A673 (cell line): ENCODE results near the gene MGLL. TPM values are rescaled to one million over a fixed set of nuclear protein-coding genes. Genes with fewer than 3 reads are reported as not detected.

Experiments
- BruUV-seq: library from RNA; stranded (reverse); fragments of 400-500 nt; replicated peaks from 2 replicates; lab custom pipeline; 2021; lab: Mats Ljungman, UMichigan
- CTCF ChIA-PET: fragments of 300-600 bp; sonication (Branson Sonifier 250); formaldehyde crosslinking; loops from one replicate; lab custom pipeline; 2022; ENCODE audit warnings: antibody characterized with exemption; lab: Charles Lee
- POLR2A ChIA-PET: fragments of 300-600 bp; sonication (Branson Sonifier 250); formaldehyde crosslinking; loops from one replicate; lab custom pipeline; 2022; ENCODE audit warnings: antibody characterized with exemption; ENCODE audit not compliant: low non-redundant PET; lab: Charles Lee
- DNase-seq: peaks from one replicate; pipeline ENCODE4 v3.0.0-alpha.2; 2015; ENCODE audit warnings: low spot score
- H3K27ac ChIP-seq: fragments of 200-600 bp; sonication (generic); 2 replicates; pipeline ENCODE4 v1.5.1; 2016; ENCODE audit warnings: mixed run types, low read depth, mild to moderate bottlenecking, mixed read lengths, antibody characterized with exemption, low read length; ENCODE audit not compliant: poor library complexity, severe bottlenecking
- H3K27me3 ChIP-seq: fragments of 200-600 bp; sonication (generic); replicated peaks from 2 replicates; pipeline ENCODE4 v1.6.1; 2017; ENCODE audit warnings: mixed run types, low read depth, mild to moderate bottlenecking, mixed read lengths, antibody characterized with exemption, low read length; ENCODE audit not compliant: insufficient read depth, poor library complexity
- H3K36me3 ChIP-seq: fragments of 200-600 bp; sonication (generic); 2 replicates; pipeline ENCODE4 v1.6.1; 2016; ENCODE audit warnings: mixed run types, mild to moderate bottlenecking, mixed read lengths, antibody characterized with exemption, low read length; ENCODE audit not compliant: insufficient read depth, poor library complexity, severe bottlenecking
- H3K4me1 ChIP-seq: fragments of 200-600 bp; sonication (generic); 2 replicates; pipeline ENCODE4 v1.6.1; 2017; ENCODE audit warnings: mixed run types, mild to moderate bottlenecking, mixed read lengths, antibody characterized with exemption, low read length; ENCODE audit not compliant: insufficient read depth, poor library complexity, severe bottlenecking
- H3K4me3 ChIP-seq: fragments of 200-600 bp; sonication (generic); 2 replicates; pipeline ENCODE4 v1.5.1; 2016; ENCODE audit warnings: low read depth, mixed run types, mild to moderate bottlenecking, mixed read lengths, low read length; ENCODE audit not compliant: poor library complexity, severe bottlenecking
- H3K9me3 ChIP-seq: fragments of 200-600 bp; sonication (generic); 2 replicates; pipeline ENCODE4 v1.6.1; 2016; ENCODE audit warnings: mixed run types, low read depth, mild to moderate bottlenecking, mixed read lengths, antibody characterized with exemption, low read length; ENCODE audit not compliant: poor library complexity, severe bottlenecking
- CTCF ChIP-seq: fragments of 300-800, 200-600 bp; sonication (generic); conservative IDR thresholded peaks from 2 replicates; pipeline ENCODE4 v1.5.1; 2017; ENCODE audit warnings: low read depth, mild to moderate bottlenecking, antibody characterized with exemption, low read length, moderate library complexity, mixed read lengths
- EZH2 ChIP-seq: fragments of 200-600 bp; sonication (generic); IDR thresholded peaks from 2 replicates; pipeline ENCODE4 v1.6.1; 2017; ENCODE audit warnings: borderline replicate concordance, low read depth, mild to moderate bottlenecking, mixed read lengths, antibody characterized with exemption, low read length; ENCODE audit not compliant: poor library complexity, severe bottlenecking
- intact Hi-C: fragments of 100-400 bp; cut with micrococcal nuclease; formaldehyde crosslinking; loops from one replicate; pipeline ENCODE4 v1.10.0; 2022; ENCODE audit not compliant: unreplicated experiment
- total RNA-seq: library from RNA; stranded (reverse); gene quantifications from 2 replicates; pipeline ENCODE4 v1.2.3, GENCODE V29; 2021

The MGLL gene
- total RNA-seq, 1 experiment from 2014 or later = 0.39 TPM

- H3K27ac ChIP-seq = no peak overlapping the region
- intact Hi-C loops = no loop called here
- BruUV-seq = no TSS peak
- no peak for TF ChIP-seq CTCF
- no peak for TF ChIP-seq EZH2
- no peaks in the 10 kb centered on the region for H3K36me3 ChIP-seq
- H3K27me3 ChIP-seq = no peaks in the 10 kb centered on the region
- no peak overlapping the region for H3K4me3 ChIP-seq
- POLR2A ChIA-PET = no interaction called here
- H3K4me1 ChIP-seq = peaks cover 30% of the 10 kb centered on the region
- no peak for DNase-seq
- no peaks in the 10 kb centered on the region for H3K9me3 ChIP-seq
- CTCF ChIA-PET = no interaction called here
Measured at GRCh38 chr3:127729556-127730056, 92.7 kb downstream of the MGLL start.

GRCh38 chr3:127728417-127729015, 93.8 kb downstream of the MGLL start:
- Histone ChIP-seq H3K4me3 (no peak overlapping the region), H3K4me1 (peaks cover 19% of the 10 kb centered on the region), H3K27me3 (no peaks in the 10 kb centered on the region), H3K36me3 (no peaks in the 10 kb centered on the region), H3K27ac (no peak overlapping the region), H3K9me3 (no peaks in the 10 kb centered on the region)
- CTCF ChIA-PET = no interaction called here
- BruUV-seq = no TSS peak
- DNase-seq = no peak
- TF ChIP-seq EZH2 = no peak
- no peak for TF ChIP-seq CTCF
- intact Hi-C loops = no loop called here
- POLR2A ChIA-PET = no interaction called here

GRCh38 chr3:127726894-127727293, 95.4 kb downstream of the MGLL start:
- Histone ChIP-seq H3K4me3 (no peak overlapping the region), H3K9me3 (no peaks in the 10 kb centered on the region), H3K27me3 (no peaks in the 10 kb centered on the region), H3K4me1 (peaks cover 13% of the 10 kb centered on the region), H3K36me3 (no peaks in the 10 kb centered on the region), H3K27ac (no peak overlapping the region)
- TF ChIP-seq CTCF (no peak), EZH2 (no peak)
- POLR2A ChIA-PET = no interaction called here
- no TSS peak for BruUV-seq
- no peak for DNase-seq
- intact Hi-C loops = no loop called here
- CTCF ChIA-PET = no interaction called here
